ENCODE measurements around the gene RPS19.
"Not testable (repeated sequence)": the region's sequence is repeated elsewhere in the genome, so short reads cannot be mapped to it uniquely, and the experiment has no call there.

The RPS19 gene

GRCh38 chr19:41902594-41902993 lies 42.5 kb downstream of the RPS19 start:
- DNase-seq = no peak

DNA sequence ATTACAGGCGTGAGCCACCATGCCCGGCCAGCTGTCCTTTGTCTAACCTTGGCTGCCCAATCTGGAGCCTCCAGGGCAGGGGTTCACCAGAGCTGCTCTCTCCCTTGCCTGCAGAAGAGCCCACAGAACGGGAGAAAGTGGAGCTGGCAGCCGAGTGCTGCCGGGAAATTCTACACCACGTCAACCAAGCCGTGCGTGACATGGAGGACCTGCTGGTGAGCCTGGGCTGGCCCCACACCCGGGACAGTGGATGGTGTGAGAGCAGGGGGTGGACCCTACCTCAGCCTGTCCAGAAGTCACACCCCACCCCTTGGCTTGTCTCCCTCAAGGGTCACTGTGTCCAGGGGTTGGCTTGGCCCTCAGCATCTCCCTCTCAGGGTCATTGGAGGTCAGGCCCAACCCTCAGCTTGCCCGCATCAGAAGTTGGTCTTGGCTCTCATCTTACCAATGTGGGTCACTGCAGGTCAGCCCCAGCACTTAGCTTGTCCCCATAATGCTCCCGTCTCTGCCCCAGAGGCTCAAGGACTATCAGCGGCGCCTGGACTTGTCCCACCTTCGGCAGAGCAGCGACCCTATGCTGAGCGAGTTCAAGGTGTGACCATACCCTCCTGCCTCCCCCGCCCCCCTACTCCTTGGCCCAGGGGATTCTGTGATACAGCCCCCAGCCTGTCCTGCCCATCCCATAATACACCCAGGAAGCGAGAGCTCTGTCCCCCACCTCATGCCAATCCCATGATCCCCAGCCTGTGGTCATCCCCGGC lies 43.3 kb downstream of the RPS19 start:
- DNase-seq = no peak

DNA sequence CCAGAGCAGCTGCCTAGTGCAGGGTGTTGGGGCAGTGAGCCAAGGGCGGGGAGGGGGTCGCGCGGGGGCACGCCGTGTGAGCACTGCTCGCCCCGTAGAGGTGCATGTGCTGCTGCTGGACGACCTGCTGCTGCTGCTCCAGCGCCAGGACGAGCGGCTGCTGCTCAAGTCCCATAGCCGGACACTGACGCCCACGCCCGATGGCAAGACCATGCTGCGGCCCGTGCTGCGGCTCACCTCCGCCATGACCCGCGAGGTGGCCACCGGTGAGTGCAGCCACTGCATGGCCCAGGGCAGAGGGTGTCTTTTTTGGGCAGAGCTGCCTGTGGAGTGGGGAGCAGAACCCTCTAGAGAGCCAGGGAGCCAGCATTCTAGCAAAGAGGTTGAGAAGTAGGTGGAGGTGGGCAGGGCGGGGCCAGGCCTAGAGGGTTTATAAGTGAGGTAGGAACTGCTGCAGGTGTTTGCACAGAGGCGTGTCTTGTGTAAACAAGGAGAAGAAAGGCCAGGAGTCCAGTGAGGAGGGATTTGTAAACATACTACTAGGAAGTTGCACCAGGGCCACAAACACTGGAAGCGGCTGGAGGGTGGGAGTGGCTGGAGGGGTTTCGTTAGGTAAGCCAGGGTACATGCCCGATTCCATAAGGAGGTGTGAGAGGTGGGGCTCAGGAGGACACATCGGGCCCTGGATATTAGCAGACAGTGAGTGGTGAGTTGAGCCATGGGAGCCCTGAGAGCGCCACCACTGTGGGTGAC lies 44.2 kb downstream of the RPS19 start:
- no peak for DNase-seq

DNA sequence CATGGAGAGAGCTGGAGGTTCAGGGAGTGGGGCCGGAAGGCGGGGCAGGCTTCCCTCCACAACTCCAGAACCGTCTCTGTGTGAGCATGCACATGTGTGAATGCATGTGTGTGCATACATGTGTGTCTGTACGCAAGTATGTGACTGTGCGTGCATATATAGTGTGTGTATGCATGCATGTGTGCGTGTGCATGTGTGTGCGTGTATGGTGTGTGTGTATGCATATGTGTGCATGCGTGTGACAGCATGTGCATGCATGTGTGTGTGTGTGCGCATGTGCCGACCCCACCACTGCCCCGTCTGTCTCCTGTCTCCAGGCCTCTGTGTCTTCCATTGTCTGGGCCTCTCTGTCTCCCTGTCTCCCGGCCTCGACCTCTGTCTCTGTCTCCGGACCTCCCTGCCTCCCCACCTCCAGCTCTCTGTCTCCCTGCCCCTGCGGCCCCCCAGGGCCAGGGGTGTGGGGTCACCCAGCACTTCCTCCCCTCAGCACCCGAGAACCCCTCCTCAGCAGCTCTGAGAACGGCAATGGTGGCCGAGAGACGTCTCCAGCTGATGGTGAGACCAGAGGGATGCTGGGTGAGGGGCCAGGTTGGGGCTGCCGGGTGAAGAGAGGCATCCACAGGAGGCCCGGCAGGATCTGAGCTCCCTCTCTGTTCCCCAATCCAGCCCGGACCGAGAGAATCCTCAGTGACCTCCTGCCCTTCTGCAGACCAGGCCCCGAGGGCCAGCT lies 45.4 kb downstream of the RPS19 start:
- no peak for DNase-seq

GRCh38 chr19:41906271-41906670 lies 46.2 kb downstream of the RPS19 start:
- DNase-seq = no peak

DNA sequence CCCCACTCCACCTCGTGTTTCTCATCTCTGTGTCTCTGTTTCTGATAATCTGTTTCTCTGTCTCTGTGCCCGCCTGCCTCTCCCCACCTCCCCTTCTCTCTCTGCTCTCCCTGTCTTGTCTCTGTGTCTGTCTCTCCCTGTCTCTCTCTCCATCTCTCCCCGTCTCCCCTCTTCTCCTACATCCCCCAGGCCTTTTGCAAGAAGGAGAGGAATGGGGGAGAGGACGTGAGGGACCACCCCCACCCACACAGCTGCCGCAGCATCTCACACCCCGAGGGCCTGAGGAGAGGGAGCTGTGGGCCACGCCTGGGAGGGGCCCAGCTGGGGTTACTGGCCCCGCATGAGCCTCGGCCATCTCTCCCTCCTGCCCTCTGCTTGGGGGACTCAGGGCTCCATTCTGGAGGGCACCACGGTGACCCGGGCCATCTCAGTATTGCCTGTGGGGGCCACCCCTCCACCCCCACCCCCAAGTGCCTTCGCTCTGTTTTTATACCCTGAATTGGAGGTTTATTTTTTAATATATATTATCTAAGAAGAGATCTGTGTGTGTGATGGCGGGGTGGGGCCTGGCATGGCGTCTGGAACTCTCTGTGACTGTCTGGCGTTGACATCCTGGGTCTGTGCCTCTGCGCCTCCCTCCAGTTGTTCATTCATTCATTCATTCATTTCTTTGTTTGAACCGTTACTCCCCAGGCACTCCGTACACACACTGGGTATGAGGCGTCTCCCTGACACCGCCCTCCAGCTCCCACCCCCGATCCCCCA lies 47.0 kb downstream of the RPS19 start:
- no peak for DNase-seq

DNA sequence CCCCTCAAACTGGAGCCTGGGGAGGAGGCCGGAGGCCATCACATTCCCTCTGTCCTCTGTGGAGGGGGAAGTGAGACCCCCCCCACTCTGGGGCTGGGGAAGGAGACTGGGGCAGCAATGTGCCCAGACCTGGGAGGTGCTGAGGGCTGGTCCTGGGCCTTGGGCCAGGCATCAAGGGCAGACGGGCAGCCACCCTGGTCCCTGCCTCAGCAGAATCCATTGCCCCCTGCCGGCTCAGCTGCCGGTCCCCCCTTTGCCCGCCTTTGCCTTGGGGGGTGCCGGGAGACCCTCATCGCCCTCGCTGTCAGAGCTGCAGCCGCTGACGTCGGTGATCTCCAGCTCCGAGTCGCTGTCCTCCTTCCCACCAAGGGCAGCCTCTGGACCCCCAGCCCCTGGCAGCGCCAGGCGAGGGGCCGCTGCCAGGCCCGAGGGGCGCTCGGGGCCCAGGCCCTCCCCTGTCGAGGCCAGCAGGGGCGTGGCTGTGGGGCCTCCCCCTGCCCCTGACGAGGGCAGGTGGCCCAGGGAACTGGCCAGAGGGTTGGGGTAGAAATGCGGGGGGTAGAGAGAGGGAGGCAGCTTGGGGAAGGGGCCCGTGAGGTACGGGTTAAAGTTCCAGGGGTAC lies 48.0 kb downstream of the RPS19 start:
- no peak for DNase-seq

DNA sequence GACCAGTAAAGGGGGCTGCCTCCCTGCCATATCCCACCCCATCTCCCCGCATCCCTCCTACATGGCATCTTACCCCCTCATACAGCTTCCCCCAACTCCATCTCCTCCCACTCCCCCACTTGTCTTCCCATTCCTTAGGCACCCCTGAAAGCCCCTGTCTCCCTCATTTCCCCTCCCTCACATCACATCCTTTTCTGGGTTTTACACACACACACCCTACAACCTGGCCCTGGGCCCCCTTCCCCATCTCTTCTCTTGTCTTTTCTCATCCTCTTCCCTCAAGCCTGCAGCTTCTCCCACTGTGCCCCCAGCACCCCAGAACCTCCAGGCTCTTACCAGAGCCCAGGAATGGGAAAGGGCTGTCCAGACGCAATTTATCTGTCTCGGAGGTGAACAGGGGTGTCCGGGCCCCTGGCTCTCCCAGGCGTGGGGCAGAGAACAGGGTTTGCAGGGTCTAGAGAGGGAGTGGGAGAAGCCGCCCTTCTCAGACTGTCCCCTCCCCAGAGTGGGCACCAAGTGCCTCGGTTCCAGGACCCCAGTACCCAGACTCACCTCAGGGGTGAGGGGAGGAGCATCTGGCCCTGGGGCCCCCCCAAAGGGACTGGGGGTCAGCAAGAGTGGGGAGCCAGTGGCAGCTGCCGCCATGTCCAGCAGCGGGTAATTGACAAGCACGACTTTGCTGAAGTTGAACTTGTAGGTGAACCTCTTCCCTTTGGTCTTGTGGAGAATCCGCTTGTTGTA lies 48.8 kb downstream of the RPS19 start:
- no peak for DNase-seq

DNA sequence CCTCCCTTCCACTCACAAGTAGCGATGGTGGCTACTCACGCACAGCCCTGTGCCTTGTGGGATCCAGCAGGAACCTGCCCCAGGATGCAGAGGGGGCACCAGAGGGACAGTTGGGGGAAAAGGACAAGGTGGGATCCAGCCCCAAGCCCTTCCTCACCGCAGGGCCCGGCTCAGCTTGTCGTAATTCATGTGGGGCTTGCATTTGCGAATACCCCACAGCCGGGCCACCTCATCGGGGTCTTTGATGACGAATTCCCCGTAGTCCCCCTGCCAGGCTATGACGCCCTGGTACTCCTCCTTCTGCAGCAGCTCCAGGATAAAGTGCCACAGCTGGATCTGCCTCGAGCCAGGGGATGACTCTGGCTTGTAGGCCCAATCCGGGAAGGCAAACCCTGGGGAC lies 49.7 kb downstream of the RPS19 start:
- no peak for DNase-seq

- DNase-seq = no peak
Observed at GRCh38 chr19:41910240-41910991, 50.4 kb downstream of the RPS19 start.

DNA sequence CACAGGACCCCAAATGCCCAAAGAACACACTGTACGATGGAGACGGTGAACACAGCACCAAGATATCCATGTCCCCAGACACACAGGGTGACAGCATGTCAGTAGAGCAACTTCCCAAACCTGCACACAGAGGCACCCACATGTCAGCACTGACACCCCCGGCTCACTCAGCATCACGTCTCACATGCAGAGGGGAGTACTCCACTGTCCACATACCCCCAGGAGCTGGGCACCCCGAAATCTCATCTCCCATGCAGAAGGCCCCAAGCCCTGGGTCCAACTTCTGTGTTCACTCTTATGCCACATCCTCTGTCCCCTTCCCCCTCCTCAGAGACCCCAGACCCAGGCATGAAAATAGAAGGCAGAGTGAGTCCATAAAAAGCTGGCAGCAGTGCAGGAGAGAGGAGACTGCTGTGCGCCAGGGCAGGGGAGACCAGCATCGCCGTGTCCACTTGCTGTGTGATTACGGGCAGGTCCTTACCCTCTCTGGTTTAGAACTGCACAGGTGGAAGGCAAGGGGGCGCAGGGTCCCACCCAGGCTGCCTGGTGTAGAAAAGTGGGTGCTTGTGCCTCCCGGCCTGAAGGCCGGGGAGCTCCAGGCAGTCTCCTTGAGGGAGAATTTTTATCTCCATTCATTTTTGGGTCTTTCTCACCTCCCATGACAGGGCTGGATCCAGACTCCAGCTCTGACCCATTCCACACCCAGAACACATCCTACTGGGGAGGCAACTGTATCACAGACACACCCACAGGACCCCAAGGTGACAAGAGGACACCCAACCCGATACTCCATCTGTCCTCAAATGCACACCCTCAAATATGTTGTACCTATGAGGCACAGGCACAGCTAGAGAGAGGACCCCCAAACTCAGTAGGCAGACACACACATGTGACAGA lies 51.2 kb downstream of the RPS19 start:
- no peak for DNase-seq

DNA sequence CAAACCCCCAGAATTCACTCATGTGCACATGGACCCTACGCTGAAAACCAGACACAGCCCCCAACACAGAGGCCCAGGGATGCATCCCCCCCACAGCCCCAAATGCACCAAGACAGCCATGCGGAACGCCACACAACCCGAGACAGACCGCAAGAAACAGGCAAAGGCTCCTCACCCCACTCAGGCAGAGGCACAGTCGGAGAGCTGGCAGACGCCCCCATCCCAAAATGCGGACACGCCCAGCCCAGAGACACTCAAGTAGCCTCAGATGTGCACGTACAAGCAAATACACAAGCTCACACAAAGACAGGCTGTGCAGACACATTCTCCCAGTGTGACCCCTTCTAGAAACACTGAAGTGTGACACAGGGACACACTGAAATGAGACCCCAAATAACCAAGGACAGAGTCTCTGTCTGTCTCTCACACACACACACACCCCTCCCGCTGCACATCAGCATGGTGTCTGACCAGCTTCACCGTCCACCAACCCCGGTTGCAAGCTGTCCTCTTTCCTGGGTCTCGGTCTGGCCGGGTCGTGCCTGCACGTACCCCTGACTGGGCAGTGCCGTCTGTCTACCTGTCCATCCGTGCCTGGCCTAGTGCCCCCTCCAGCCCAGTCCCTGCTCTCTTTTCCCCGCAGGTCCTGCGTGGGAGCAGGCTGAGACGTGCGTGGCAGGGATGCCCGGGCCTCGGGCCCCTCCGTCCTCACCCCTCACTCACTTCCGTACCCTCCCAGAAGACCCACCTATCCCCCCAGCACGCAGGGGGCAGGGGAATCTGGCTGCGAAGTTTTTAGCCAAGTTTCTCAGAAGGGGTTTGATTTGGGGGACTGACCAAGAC lies 52.1 kb downstream of the RPS19 start:
- no peak for DNase-seq

DNA sequence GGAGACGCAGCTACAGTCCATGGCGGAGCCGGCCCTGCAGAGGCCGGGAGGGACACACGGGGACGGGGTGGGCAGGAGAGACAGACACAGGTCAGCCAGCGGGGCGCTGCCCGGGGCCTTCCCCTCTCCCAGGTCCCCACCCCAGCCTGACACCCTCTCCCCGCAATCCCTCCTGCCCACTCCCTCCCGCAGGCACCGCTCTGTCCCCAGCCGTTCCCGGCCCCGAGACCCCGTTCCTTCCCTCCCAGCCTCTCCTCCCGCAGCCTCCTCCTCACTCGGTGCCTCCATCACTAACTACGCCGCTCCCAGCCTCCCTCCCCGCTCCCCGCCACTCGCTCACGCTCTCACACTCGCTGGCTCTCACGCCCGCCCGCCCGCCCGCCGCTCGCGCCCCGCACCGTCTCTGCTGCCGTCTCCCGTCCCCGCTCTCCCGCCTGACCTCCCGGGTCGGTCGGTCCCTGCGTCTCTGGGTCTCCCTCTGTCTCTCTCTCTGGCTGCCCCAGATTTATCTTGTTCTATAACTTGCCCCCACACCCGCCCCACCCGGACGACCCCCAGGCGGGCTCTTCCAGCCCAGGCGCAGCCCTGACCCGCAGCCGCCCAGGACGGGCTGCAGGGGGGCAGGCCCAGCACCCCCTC lies 53.0 kb downstream of the RPS19 start:
- no peak for DNase-seq

DNA sequence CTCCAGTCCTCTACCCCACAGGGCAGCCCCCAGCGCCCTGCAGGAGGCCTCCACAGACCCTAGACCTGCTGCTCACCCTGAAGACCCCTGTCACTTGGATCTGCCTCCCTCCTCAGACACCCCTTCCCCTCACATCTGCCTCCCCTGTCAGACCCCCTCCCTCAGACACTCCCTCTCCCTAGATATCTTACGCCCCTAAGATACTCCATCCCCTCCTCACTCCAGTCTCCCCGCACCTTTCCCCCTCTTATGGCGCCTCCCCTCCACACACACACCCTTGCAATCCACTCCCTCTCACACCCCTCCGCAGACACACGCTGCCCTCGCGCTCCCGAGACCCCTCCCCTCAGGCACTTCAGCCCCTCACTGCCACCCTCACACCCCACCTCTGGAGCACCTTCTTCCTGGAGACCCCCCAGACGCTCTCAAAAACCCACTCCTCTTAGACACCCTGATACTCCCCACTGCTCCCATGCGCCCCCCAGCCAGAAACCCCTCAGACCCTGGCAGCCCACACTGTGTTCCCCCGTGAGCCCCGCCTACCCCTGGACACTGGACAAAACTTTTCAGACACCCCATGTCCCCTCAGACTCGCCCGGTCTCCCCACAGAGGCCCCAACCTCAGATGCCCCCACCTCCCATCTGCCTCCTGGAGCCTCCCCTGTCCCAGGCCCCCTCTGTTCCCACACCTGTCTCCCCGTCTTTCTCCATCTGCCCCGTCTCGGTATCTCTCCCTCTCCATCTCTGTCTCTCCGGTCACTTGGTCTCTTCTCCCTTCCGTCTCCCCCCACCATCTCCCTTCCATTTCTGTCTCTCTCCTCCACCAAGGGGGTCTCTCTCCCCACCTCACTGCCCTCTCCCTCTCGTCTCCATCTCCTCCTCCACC lies 53.7 kb downstream of the RPS19 start:
- DNase-seq = no peak

DNA sequence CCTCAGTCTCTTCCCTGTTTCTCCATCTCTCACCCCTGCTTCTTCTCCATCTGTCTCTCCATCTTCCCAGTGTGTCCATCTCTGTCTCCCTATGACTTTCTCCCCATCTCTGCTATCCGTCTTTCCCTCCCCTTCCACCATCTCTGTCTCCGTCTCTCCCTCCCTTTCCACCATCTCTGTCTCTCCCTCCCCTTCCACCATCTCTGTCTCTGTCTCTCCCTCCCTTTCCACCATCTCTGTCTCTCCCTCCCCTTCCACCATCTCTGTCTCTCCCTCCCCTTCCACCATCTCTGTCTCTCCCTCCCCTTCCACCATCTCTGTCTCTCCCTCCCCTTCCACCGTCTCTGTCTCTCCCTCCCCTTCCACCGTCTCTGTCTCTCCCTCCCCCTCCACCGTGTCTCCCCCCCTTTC lies 54.4 kb downstream of the RPS19 start:
- not testable (repeated sequence) for DNase-seq

DNA sequence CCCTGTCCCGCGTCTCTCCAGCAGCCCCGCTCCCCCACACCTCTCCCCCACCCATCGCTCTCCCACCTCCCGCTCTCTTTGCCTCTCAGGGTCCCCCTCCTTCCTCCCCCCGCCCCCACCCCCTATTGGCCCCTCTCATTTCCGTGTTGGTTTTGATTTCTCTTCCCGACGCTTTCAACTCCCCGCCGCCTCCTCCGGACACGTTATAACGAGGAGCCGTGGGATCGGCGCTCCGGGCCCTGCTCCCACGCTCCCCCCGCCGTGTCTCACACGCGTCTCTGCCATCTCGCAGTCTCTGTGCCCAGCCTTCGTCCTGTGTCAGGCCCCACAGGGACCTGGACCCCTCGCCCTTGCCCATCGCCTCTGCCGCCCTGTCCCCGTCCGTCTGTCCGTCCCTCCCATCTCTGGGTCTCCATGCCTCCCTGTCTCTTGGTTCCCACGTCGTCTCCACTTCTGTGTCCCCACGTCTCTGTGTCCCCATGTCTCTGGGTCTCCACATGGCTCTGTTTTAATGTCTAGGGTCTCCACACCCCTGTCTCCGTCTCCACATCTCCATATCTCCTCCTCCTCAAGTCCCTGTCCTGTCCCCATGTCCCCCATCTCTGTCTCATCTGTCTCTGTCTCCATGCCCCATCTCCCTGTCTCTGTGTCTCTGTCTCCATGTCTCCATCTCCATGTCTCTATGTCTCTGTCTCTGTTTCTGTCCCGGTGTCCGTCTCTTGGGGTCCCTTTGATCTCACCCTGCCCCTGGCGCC lies 55.1 kb downstream of the RPS19 start:
- no peak for DNase-seq

All from GDM1 (cell line).